ENCODE data around the gene KCNK7.
"Not testable (repeated sequence)": the region's sequence is repeated elsewhere in the genome, so short reads cannot be mapped to it uniquely, and the experiment has no call there.

The KCNK7 gene

DNA sequence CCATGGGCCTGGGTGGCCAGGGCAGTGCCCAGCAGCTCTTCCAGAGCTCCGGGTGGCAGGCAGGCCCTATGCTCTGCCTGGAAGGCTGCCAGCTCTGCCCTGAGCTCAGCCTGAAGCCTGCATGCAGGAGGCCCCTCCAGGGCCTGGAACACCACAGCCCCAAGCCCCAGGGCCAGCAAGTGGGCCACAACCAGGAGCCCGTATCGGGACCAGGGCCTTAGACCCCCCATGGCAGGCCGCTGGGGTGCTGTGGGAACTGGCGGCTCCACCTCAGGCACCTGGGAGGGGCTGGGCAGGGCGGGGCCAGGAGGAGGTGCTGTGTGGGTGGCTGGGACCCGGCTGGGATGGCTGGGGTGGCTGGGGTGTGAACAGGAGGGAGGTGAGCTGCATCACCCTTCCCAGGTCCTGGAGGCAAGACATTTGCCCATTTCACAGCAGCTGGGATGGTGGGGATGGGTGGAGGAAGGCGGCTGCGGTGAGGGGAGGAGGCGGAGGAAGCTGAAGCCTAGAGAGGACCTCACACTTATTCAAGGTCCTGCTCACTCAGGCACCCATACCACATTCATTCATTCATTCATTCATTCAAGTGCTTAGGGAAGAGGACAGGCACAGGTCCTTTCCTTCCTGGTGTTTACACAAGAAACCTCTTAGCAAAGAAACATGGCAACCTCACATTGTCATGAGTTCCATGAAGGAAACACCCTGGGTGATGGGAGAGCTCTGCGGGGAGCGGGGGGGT, at the start of gene KCNK7:
Gene KCNK7 (minus strand): TSS at position 258 of the 739 bp plus-strand sequence. CDS start 28 bp downstream, at position 230.
- Mint-ChIP-seq H3K36me3 (ENCODE audit: low read depth) (peaks cover 12% of the 10 kb centered on the region), H3K4me1 (ENCODE audit: low read depth) (peaks cover 9% of the 10 kb centered on the region), H3K27ac (peak within 1 kb of the TSS; percentile 73), H3K27me3 (ENCODE audit: low read depth) (no peaks in the 10 kb centered on the region), H3K9me3 (no peaks in the 10 kb centered on the region), H3K4me3 (no peak within 1 kb of the TSS)

DNA sequence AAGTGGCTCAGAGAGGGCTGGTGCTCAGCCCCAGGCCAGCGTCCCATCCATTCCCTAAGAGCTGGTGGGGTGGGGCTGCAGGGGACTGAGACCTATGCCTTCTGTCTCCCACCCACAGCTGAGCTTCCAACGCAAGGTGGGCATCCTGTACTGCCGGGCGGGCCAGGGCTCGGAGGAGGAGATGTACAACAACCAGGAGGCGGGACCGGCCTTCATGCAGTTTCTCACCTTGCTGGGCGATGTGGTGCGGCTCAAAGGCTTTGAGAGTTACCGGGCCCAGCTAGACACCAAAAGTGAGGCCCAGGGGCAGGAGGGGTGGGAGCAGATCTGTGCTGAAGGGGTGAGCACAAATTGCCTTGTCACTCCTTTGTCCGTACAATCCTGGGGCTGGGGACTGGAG, 49.2 kb upstream of the KCNK7 start:
- H3K27ac Mint-ChIP-seq = no peak overlapping the region
- H3K27me3 Mint-ChIP-seq (ENCODE audit: low read depth) = no peaks in the 10 kb centered on the region
- H3K9me3 Mint-ChIP-seq = no peaks in the 10 kb centered on the region
- peaks cover 33% of the 10 kb centered on the region for H3K36me3 Mint-ChIP-seq (ENCODE audit: low read depth)
- peaks cover 24% of the 10 kb centered on the region for H3K4me1 Mint-ChIP-seq (ENCODE audit: low read depth)
- H3K4me3 Mint-ChIP-seq = no peak overlapping the region

- peaks cover 29% of the 10 kb centered on the region for H3K4me1 Mint-ChIP-seq (ENCODE audit: low read depth)
- H3K27ac Mint-ChIP-seq = peak overlapping the region; percentile 66
- H3K27me3 Mint-ChIP-seq (ENCODE audit: low read depth) = no peaks in the 10 kb centered on the region
- H3K9me3 Mint-ChIP-seq = no peaks in the 10 kb centered on the region
- H3K36me3 Mint-ChIP-seq (ENCODE audit: low read depth) = peaks cover 37% of the 10 kb centered on the region
- no peak overlapping the region for H3K4me3 Mint-ChIP-seq
Measured at GRCh38 chr11:65643971-65644370, 48.4 kb upstream of the KCNK7 start.

- Mint-ChIP-seq H3K4me1 (ENCODE audit: low read depth) (peaks cover 39% of the 10 kb centered on the region), H3K27ac (peak overlapping the region; percentile 79), H3K4me3 (peak overlapping the region; percentile 74), H3K9me3 (no peaks in the 10 kb centered on the region), H3K36me3 (ENCODE audit: low read depth) (peaks cover 42% of the 10 kb centered on the region), H3K27me3 (ENCODE audit: low read depth) (no peaks in the 10 kb centered on the region)
Measured at GRCh38 chr11:65642014-65642671, 46.5 kb upstream of the KCNK7 start.

GRCh38 chr11:65641297-65642013, 45.9 kb upstream of the KCNK7 start:
- peaks cover 45% of the 10 kb centered on the region for H3K36me3 Mint-ChIP-seq (ENCODE audit: low read depth)
- H3K9me3 Mint-ChIP-seq = no peaks in the 10 kb centered on the region
- H3K27ac Mint-ChIP-seq = peak overlapping the region; percentile 79
- H3K27me3 Mint-ChIP-seq (ENCODE audit: low read depth) = no peaks in the 10 kb centered on the region
- peak overlapping the region; percentile 74 for H3K4me3 Mint-ChIP-seq
- peaks cover 39% of the 10 kb centered on the region for H3K4me1 Mint-ChIP-seq (ENCODE audit: low read depth)

DNA sequence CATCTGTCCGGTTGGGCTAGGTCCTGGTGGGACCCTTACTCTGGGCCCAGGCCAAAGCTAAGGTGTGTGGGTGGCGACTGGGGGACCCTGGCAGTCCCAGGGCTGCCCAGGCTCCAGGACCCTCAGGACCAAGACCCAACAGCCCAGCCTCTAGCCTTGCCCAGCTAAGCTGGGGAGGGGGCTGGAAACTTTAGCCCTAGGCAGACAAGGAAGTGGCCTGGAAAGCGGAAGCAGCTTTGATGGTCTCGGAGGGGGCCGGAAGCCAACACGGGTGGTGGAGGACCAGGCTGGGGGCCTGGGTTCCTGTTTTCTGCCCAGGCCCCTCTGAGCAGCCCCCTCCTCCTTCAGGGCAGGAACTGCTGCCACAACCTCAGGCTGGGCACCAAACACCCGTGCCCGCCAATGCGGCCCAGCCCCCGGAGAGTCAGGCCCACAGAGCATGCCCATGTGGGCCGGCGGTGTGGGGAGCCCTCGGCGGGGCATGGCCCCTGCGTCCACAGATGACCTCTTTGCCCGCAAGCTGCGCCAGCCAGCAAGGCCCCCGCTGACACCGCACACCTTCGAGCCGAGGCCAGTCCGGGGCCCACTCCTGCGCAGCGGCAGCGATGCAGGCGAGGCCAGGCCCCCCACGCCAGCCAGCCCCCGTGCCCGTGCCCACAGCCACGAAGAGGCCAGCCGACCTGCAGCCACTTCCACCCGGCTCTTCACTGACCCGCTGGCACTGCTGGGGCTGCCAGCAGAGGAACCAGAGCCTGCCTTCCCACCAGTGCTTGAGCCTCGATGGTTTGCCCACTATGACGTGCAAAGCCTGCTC, 45.1 kb upstream of the KCNK7 start:
- Mint-ChIP-seq H3K4me1 (ENCODE audit: low read depth) (peaks cover 39% of the 10 kb centered on the region), H3K9me3 (no peaks in the 10 kb centered on the region), H3K27me3 (ENCODE audit: low read depth) (no peaks in the 10 kb centered on the region), H3K36me3 (ENCODE audit: low read depth) (peaks cover 43% of the 10 kb centered on the region), H3K27ac (peak overlapping the region; percentile 92), H3K4me3 (peak overlapping the region; percentile 86)

DNA sequence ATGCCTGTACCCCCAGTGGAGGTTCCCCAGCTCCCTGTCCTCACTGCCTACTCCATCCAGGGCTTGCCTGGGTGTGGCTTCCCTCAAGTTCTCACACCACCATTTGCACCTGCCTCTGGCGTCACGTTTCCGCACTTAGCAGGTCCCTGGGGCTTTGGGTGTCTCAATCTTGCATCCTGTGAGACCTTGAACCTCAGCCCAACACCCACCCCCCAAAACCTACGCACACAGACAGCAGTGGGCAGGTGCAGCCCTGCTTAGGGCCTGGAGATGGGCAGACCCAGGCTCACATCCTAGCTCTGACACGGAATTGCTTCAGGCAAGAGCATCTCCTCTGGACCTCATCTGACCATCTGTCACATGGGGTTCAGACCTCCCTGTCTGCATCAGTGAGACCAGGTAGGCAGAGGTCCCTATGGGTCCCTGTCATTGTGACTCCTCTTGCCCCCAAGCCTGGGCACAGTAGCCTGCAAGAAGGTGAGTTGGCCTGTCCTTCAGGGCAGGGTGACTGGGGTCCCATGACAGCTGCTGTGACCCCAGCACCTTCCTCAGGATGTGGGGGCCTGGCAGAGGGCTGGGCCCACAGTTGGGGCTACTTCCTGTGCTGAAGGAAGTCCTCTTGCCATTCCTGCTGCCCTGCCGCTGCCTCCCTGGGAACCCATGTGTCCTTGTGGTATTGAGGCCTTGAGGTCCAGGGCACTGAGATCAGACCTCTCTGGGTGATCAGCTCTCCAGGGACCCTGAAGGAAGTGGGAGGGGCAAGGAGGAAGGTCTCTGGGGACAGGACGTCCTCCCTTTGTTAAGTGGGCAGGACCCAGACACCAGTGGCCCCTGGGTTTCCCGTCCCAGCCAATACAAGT, 44.3 kb upstream of the KCNK7 start:
- peak overlapping the region; percentile 86 for H3K4me3 Mint-ChIP-seq
- H3K27ac Mint-ChIP-seq = peak overlapping the region; percentile 92
- H3K4me1 Mint-ChIP-seq (ENCODE audit: low read depth) = peaks cover 39% of the 10 kb centered on the region
- no peaks in the 10 kb centered on the region for H3K9me3 Mint-ChIP-seq
- no peaks in the 10 kb centered on the region for H3K27me3 Mint-ChIP-seq (ENCODE audit: low read depth)
- peaks cover 43% of the 10 kb centered on the region for H3K36me3 Mint-ChIP-seq (ENCODE audit: low read depth)

DNA sequence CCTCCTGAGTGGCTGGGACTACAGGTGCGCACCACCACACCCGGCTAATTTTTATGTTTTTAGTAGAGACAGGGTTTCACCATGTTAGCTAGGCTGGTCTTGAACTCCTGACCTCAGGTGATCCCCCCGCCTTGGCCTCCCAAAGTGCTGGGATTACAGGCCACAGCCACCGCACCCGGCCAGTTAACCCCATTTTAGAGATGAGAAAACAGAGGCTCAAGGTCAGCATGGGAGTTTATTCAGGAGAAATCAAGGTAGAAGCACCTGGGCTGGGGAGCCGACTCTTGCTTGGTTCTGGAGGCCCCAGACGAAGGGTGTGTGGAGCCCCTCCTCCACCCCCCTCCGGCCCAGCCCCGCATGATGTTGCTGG, 43.6 kb upstream of the KCNK7 start:
- not testable (repeated sequence) for H3K27me3 Mint-ChIP-seq (ENCODE audit: low read depth); H3K9me3 Mint-ChIP-seq
- peak overlapping the region; percentile 92 for H3K27ac Mint-ChIP-seq
- peaks cover 44% of the 10 kb centered on the region for H3K36me3 Mint-ChIP-seq (ENCODE audit: low read depth)
- peaks cover 35% of the 10 kb centered on the region for H3K4me1 Mint-ChIP-seq (ENCODE audit: low read depth)
- H3K4me3 Mint-ChIP-seq = peak overlapping the region; percentile 86

GRCh38 chr11:65637794-65638419, 42.3 kb upstream of the KCNK7 start, which contains the start of gene SIPA1:
Gene SIPA1 (plus strand): TSS chr11:65638101. CDS start chr11:65640922, 2,821 bp downstream.
- Mint-ChIP-seq H3K4me1 (ENCODE audit: low read depth) (peaks cover 30% of the 10 kb centered on the region), H3K36me3 (ENCODE audit: low read depth) (peaks cover 35% of the 10 kb centered on the region), H3K9me3 (no peaks in the 10 kb centered on the region), H3K27me3 (ENCODE audit: low read depth) (no peaks in the 10 kb centered on the region), H3K4me3 (peak within 1 kb of the TSS; percentile 86), H3K27ac (peak within 1 kb of the TSS; percentile 90)

GRCh38 chr11:65637032-65637557, 41.5 kb upstream of the KCNK7 start:
- Mint-ChIP-seq H3K36me3 (ENCODE audit: low read depth) (peaks cover 35% of the 10 kb centered on the region), H3K9me3 (no peaks in the 10 kb centered on the region), H3K4me1 (ENCODE audit: low read depth) (peaks cover 30% of the 10 kb centered on the region), H3K4me3 (peak overlapping the region; percentile 86), H3K27ac (peak overlapping the region; percentile 76), H3K27me3 (ENCODE audit: low read depth) (no peaks in the 10 kb centered on the region)

DNA sequence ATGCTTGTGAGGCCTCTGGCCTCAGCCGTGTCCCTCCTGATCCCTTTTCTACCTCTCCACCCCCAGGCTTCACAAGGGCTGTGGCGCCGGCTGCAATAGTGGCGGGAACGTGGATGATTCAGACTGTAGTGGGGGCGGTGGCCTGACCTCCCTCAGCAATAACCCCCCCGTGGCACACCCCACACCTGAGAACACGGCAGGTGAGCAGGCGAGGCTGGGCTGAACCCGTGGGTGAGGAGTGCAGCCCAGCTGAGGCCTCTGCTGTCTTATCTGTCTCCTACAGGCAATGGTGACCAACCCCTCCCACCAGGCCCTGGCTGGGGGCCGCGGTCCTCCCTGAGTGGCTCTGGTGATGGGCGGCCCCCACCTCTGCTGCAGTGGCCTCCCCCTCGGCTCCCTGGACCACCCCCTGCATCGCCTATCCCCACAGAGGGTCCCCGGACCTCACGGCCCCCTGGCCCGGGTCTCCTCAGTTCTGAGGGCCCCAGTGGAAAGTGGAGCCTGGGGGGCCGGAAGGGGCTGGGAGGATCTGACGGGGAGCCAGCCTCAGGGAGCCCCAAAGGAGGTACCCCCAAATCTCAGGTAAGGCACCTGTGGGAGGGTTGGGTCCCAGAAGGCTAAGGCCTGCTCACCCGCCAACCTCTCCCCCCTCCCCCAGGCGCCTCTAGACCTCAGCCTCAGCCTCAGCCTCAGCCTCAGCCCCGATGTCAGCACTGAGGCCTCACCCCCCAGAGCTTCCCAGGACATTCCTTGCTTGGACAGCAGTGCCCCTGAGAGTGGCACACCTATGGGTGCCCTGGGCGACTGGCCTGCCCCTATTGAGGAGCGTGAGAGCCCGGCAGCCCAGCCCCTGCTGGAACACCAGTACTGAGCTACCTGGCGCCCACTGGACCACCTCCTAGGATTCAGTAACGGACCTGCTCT, 40.8 kb upstream of the KCNK7 start:
- Mint-ChIP-seq H3K36me3 (ENCODE audit: low read depth) (peaks cover 27% of the 10 kb centered on the region), H3K9me3 (no peaks in the 10 kb centered on the region), H3K27ac (peak overlapping the region; percentile 76), H3K4me1 (ENCODE audit: low read depth) (peaks cover 26% of the 10 kb centered on the region), H3K27me3 (ENCODE audit: low read depth) (no peaks in the 10 kb centered on the region), H3K4me3 (no peak overlapping the region)

Data from T-helper 1 cell treated with Interleukin-12 subunit alpha and Interleukin-12 subunit beta and Interleukin-4 antibody, amounts not matched to agents 30 μg/mL and 1 μg/mL, for 36 hours (primary cell).